Stimulated activated naive B cell treated with anti-CD40 and anti-IgM and Interleukin-4, amounts not matched to agents 10 μg/mL and 1 μg/mL and 100 μg/mL, for 72 hours (primary cell): Measurements from ENCODE around the gene GRM5.
A peak's percentile ranks its signal among the peaks of the same experiment; 100 is the strongest.

Experiments used
- ATAC-seq, 2 donors: fragments of 150-1000 bp; cut with Tn5 transposase; replicated peaks; 2 replicates each; pipeline ENCODE4 v1.10.0; 2021; ENCODE audit warnings: moderate library complexity in 1 of 2
- DNase-seq: peaks from one replicate; pipeline ENCODE4 v3.0.0; 2021
- H3K27ac Mint-ChIP-seq: one replicate; pipeline ENCODE4 v1.8.0; 2022; ENCODE audit warnings: mild to moderate bottlenecking, mixed read lengths
- H3K27me3 Mint-ChIP-seq, 2 donors: one replicate each; pipeline ENCODE4 v1.8.0; 2022; ENCODE audit warnings: mixed read lengths in 2 of 2
- H3K36me3 Mint-ChIP-seq, 2 donors: one replicate each; pipeline ENCODE4 v1.8.0; 2022; ENCODE audit warnings: mixed read lengths in 2 of 2, mild to moderate bottlenecking in 1 of 2
- H3K4me1 Mint-ChIP-seq, 2 donors: one replicate each; pipeline ENCODE4 v1.8.0; 2022; ENCODE audit warnings: mixed read lengths in 2 of 2, mild to moderate bottlenecking in 1 of 2
- H3K4me3 Mint-ChIP-seq, 2 donors: one replicate each; pipeline ENCODE4 v1.8.0; 2022; ENCODE audit warnings: mild to moderate bottlenecking in 2 of 2, mixed read lengths in 2 of 2, moderate library complexity in 1 of 2
- H3K9me3 Mint-ChIP-seq, 2 donors: one replicate each; pipeline ENCODE4 v1.8.0; 2022; ENCODE audit warnings: mixed read lengths in 2 of 2, mild to moderate bottlenecking in 1 of 2

The GRM5 gene

GRCh38 chr11:88533001-88533400 lies 532.8 kb downstream of the GRM5 start:
- no peak for DNase-seq
- Mint-ChIP-seq H3K27ac (no peak overlapping the region), H3K36me3 (no peaks in the 10 kb centered on the region), H3K9me3 (no peaks in the 10 kb centered on the region), H3K4me1 (no peaks in the 10 kb centered on the region), H3K27me3 (no peaks in the 10 kb centered on the region), H3K4me3 (no peak overlapping the region)
- no peak for ATAC-seq

- Mint-ChIP-seq H3K4me3 (no peak overlapping the region), H3K36me3 (no peaks in the 10 kb centered on the region), H3K27ac (no peak overlapping the region), H3K27me3 (peaks cover 0 to 8% of the 10 kb centered on the region in 2 donors), H3K4me1 (no peaks in the 10 kb centered on the region), H3K9me3 (no peaks in the 10 kb centered on the region)
- ATAC-seq, result no peak
- no peak for DNase-seq
Observed at GRCh38 chr11:88531831-88532230, 534.0 kb downstream of the GRM5 start.

- no peak overlapping the region for H3K4me3 Mint-ChIP-seq
- no peak for DNase-seq
- peaks cover 5 to 8% of the 10 kb centered on the region in 2 donors for H3K27me3 Mint-ChIP-seq
- no peaks in the 10 kb centered on the region for H3K4me1 Mint-ChIP-seq
- no peaks in the 10 kb centered on the region for H3K9me3 Mint-ChIP-seq
- no peaks in the 10 kb centered on the region for H3K36me3 Mint-ChIP-seq
- no peak overlapping the region for H3K27ac Mint-ChIP-seq
- ATAC-seq, result no peak
Observed at GRCh38 chr11:88529426-88529825, 536.4 kb downstream of the GRM5 start.

GRCh38 chr11:88523386-88524071 lies 542.3 kb downstream of the GRM5 start:
- DNase-seq (no peak), ATAC-seq (no peak)
- H3K27ac Mint-ChIP-seq, result no peak overlapping the region
- no peaks in the 10 kb centered on the region for H3K4me1 Mint-ChIP-seq
- H3K9me3 Mint-ChIP-seq, result no peaks in the 10 kb centered on the region
- H3K36me3 Mint-ChIP-seq, result no peaks in the 10 kb centered on the region
- peaks cover 5 to 8% of the 10 kb centered on the region in 2 donors for H3K27me3 Mint-ChIP-seq
- H3K4me3 Mint-ChIP-seq, result no peak overlapping the region

GRCh38 chr11:88522624-88523385 lies 543.0 kb downstream of the GRM5 start:
- Mint-ChIP-seq H3K27ac (no peak overlapping the region), H3K9me3 (no peaks in the 10 kb centered on the region), H3K36me3 (no peaks in the 10 kb centered on the region), H3K4me1 (no peaks in the 10 kb centered on the region), H3K27me3 (peaks cover 5 to 6% of the 10 kb centered on the region in 2 donors), H3K4me3 (no peak overlapping the region)
- ATAC-seq (no peak), DNase-seq (no peak)

- no peak overlapping the region for H3K4me3 Mint-ChIP-seq
- H3K27ac Mint-ChIP-seq, result no peak overlapping the region
- ATAC-seq (no peak), DNase-seq (no peak)
- H3K4me1 Mint-ChIP-seq, result no peaks in the 10 kb centered on the region
- H3K27me3 Mint-ChIP-seq, result peaks cover 0 to 5% of the 10 kb centered on the region in 2 donors
- H3K9me3 Mint-ChIP-seq, result no peaks in the 10 kb centered on the region
- H3K36me3 Mint-ChIP-seq, result no peaks in the 10 kb centered on the region
Observed at GRCh38 chr11:88521799-88522201, 544.0 kb downstream of the GRM5 start.

- no peak for ATAC-seq
- H3K9me3 Mint-ChIP-seq, result no peaks in the 10 kb centered on the region
- no peak overlapping the region for H3K27ac Mint-ChIP-seq
- H3K4me3 Mint-ChIP-seq, result no peak overlapping the region
- H3K4me1 Mint-ChIP-seq, result no peaks in the 10 kb centered on the region
- H3K27me3 Mint-ChIP-seq, result peaks cover 0 to 5% of the 10 kb centered on the region in 2 donors
- no peaks in the 10 kb centered on the region for H3K36me3 Mint-ChIP-seq
- DNase-seq, result no peak
Observed at GRCh38 chr11:88521399-88521798, 544.4 kb downstream of the GRM5 start.

- DNase-seq (no peak), ATAC-seq (no peak)
- H3K4me1 Mint-ChIP-seq, result no peaks in the 10 kb centered on the region
- H3K27me3 Mint-ChIP-seq, result peaks cover 0 to 4% of the 10 kb centered on the region in 2 donors
- H3K27ac Mint-ChIP-seq, result no peak overlapping the region
- H3K4me3 Mint-ChIP-seq, result no peak overlapping the region
- H3K9me3 Mint-ChIP-seq, result no peaks in the 10 kb centered on the region
- H3K36me3 Mint-ChIP-seq, result no peaks in the 10 kb centered on the region
Observed at GRCh38 chr11:88520391-88520790, 545.4 kb downstream of the GRM5 start.

GRCh38 chr11:88515002-88515401 lies 550.8 kb downstream of the GRM5 start:
- H3K4me1 Mint-ChIP-seq, result no peaks in the 10 kb centered on the region
- H3K36me3 Mint-ChIP-seq, result no peaks in the 10 kb centered on the region
- no peak for ATAC-seq
- no peak overlapping the region for H3K4me3 Mint-ChIP-seq
- H3K27me3 Mint-ChIP-seq, result peaks cover 8 to 22% of the 10 kb centered on the region in 2 donors
- no peak for DNase-seq
- no peak overlapping the region for H3K27ac Mint-ChIP-seq
- no peaks in the 10 kb centered on the region for H3K9me3 Mint-ChIP-seq

GRCh38 chr11:88511006-88511405 lies 554.8 kb downstream of the GRM5 start:
- H3K36me3 Mint-ChIP-seq, result peaks cover 0 to 1% of the 10 kb centered on the region in 2 donors
- ATAC-seq (no peak), DNase-seq (no peak)
- H3K4me3 Mint-ChIP-seq, result no peak overlapping the region
- H3K4me1 Mint-ChIP-seq, result peaks cover 4 to 8% of the 10 kb centered on the region in 2 donors
- H3K9me3 Mint-ChIP-seq, result no peaks in the 10 kb centered on the region
- peaks cover 25 to 50% of the 10 kb centered on the region in 2 donors for H3K27me3 Mint-ChIP-seq
- no peak overlapping the region for H3K27ac Mint-ChIP-seq

GRCh38 chr11:88508759-88509581 lies 556.8 kb downstream of the GRM5 start:
- ATAC-seq, result peak; percentile 45 to 58
- no peak for DNase-seq
- Mint-ChIP-seq H3K27ac (no peak overlapping the region), H3K27me3 (peaks cover 30 to 45% of the 10 kb centered on the region in 2 donors), H3K9me3 (no peaks in the 10 kb centered on the region), H3K36me3 (peaks cover 0 to 1% of the 10 kb centered on the region in 2 donors), H3K4me1 (peaks cover 4 to 8% of the 10 kb centered on the region in 2 donors), H3K4me3 (peak overlapping the region; percentile 36 to 41)

- DNase-seq, result no peak
- Mint-ChIP-seq H3K36me3 (peaks cover 0 to 1% of the 10 kb centered on the region in 2 donors), H3K4me1 (peaks cover 4 to 8% of the 10 kb centered on the region in 2 donors), H3K27me3 (peaks cover 30 to 45% of the 10 kb centered on the region in 2 donors), H3K27ac (peak overlapping the region; percentile 81), H3K9me3 (no peaks in the 10 kb centered on the region), H3K4me3 (peak overlapping the region; percentile 44 to 52)
- ATAC-seq, result no peak
Observed at GRCh38 chr11:88508418-88508758, 557.4 kb downstream of the GRM5 start.

GRCh38 chr11:88507771-88508417 lies 557.9 kb downstream of the GRM5 start:
- Mint-ChIP-seq H3K27me3 (peaks cover 30 to 45% of the 10 kb centered on the region in 2 donors), H3K4me3 (peak overlapping the region; percentile 44 to 52), H3K4me1 (peaks cover 4 to 8% of the 10 kb centered on the region in 2 donors), H3K27ac (no peak overlapping the region), H3K36me3 (peaks cover 0 to 1% of the 10 kb centered on the region in 2 donors), H3K9me3 (no peaks in the 10 kb centered on the region)
- ATAC-seq, result no peak
- no peak for DNase-seq

- Mint-ChIP-seq H3K4me1 (no peaks in the 10 kb centered on the region), H3K36me3 (no peaks in the 10 kb centered on the region), H3K9me3 (peaks cover 0 to 2% of the 10 kb centered on the region in 2 donors), H3K27ac (no peak overlapping the region), H3K4me3 (no peak overlapping the region), H3K27me3 (peaks cover 0 to 8% of the 10 kb centered on the region in 2 donors)
- DNase-seq (no peak), ATAC-seq (no peak)
Observed at GRCh38 chr11:88501541-88501940, 564.2 kb downstream of the GRM5 start.
